GM18520 (cell line): Measurements from ENCODE around the gene DPH3.

Experiments
- ATAC-seq: cut with Tn5 transposase; IDR thresholded peaks from one replicate; pipeline ENCODE4 v1.9.1; 2021; ENCODE audit not compliant: unreplicated experiment

The DPH3 gene

DNA sequence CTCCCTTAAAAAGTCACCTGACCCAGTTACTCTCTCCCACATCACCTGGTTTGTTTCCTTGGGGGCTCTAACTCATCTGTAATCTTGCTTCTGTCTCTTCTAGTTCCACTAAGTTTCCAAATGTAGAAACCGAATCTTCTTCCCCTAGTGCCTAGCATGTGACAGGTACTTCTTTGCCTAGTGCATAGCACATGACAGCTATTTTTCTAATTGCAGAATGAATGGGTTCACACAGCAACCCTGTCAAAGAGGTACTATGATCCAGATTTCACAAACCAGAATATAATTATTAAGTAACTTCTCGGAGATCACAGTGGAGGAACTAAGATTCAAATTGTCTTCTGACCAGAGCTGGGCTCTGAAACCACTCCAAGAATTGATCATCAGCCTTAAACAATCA, 7.4 kb downstream of the DPH3 start:
- no peak for ATAC-seq

- no peak for ATAC-seq
Measured at GRCh38 chr3:16255726-16256125, 9.0 kb downstream of the DPH3 start.

DNA sequence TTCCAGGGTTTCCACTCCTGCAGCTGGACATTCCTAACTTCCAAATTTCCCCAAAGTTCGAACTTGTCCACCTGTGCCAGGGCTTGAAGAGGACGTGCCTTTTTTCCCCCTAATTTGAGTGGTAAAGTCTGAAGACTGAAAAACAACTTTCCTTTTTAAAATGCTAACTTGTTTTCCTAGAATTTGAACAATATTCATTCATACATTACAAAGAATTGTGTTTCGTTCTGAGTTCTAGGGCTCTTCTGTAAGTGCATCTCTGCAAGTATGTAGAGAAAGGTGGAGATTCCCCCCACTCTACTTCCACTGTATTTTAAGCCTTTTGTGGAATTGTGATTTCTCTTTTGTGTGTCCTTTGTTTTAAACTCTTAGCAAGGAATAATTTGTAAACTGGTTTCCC, 9.4 kb downstream of the DPH3 start:
- no peak for ATAC-seq

- ATAC-seq, result no peak
Measured at GRCh38 chr3:16254916-16255315, 9.8 kb downstream of the DPH3 start.

GRCh38 chr3:16253601-16254000, 11.1 kb downstream of the DPH3 start:
- no peak for ATAC-seq

- ATAC-seq, result no peak
Measured at GRCh38 chr3:16252988-16253387, 11.8 kb downstream of the DPH3 start.

- peak; percentile 42 for ATAC-seq
Measured at GRCh38 chr3:16252243-16252978, 12.3 kb downstream of the DPH3 start.

- no peak for ATAC-seq
Measured at GRCh38 chr3:16251316-16252085, 13.2 kb downstream of the DPH3 start.

DNA sequence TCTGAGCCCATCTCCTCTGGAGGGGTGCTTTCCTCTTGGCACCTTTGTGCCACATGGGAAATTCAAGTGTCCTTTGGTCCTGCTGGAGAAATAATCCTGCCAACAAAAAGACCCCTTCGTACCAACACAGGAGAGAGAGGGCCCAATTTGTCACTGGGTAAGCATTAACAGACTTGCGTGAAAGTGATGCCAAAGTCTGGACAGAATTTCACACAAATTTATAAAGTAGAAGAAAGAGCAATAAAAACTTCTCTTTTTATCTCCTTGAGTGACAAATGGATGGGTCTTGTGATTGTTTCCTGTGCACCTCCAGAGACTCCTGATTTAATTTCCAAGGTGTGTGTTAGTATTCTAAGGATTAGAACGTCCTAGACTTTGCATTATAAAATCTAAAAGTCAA, 14.9 kb downstream of the DPH3 start:
- no peak for ATAC-seq

GRCh38 chr3:16249336-16249735, 15.4 kb downstream of the DPH3 start:
- ATAC-seq, result no peak

- ATAC-seq, result no peak
Measured at GRCh38 chr3:16248556-16248955, 16.2 kb downstream of the DPH3 start.

- peak; percentile 41 for ATAC-seq
Measured at GRCh38 chr3:16247282-16248061, 17.3 kb downstream of the DPH3 start.

DNA sequence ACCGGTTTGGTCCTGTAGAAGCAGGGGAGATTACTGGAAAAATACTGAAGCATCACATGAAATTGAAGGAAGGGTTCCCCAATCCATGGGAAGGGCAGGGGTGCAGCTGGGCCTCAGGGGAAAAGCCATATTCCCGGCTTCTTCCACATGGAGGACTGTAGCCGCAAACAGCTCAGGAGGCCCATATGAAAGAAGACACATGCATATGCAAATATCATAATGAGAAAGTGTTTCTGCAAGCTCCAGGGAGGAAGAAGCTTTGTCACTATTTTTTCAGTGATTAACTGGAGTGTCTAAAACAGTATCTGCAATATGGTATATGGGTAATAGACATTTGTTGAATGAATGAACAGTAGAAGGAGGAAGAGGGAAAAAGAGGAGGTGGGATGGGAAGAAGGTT, 19.1 kb downstream of the DPH3 start:
- no peak for ATAC-seq

- ATAC-seq, result no peak
Measured at GRCh38 chr3:16243706-16244490, 20.8 kb downstream of the DPH3 start.

- ATAC-seq, result no peak
Measured at GRCh38 chr3:16242177-16242576, 22.6 kb downstream of the DPH3 start.

DNA sequence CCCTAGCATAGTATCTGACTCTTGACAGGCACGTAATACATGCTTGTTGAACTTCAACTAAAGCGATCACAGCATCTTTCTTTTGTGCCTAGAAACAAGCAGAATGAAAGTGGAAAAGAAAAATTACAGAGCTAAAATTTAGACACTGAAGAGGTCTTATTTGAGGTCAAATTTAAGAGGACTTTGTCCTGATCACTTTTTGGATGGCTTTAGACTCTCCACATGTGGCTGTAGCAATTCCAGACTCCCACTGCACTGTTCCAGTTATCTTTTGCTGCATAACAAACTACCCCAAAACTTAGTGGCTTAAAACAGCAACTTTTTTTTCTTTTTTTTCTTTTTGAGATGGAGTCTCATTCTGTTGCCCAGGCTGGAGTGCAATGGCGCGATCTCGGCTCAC, 23.5 kb downstream of the DPH3 start:
- ATAC-seq, result no peak

DNA sequence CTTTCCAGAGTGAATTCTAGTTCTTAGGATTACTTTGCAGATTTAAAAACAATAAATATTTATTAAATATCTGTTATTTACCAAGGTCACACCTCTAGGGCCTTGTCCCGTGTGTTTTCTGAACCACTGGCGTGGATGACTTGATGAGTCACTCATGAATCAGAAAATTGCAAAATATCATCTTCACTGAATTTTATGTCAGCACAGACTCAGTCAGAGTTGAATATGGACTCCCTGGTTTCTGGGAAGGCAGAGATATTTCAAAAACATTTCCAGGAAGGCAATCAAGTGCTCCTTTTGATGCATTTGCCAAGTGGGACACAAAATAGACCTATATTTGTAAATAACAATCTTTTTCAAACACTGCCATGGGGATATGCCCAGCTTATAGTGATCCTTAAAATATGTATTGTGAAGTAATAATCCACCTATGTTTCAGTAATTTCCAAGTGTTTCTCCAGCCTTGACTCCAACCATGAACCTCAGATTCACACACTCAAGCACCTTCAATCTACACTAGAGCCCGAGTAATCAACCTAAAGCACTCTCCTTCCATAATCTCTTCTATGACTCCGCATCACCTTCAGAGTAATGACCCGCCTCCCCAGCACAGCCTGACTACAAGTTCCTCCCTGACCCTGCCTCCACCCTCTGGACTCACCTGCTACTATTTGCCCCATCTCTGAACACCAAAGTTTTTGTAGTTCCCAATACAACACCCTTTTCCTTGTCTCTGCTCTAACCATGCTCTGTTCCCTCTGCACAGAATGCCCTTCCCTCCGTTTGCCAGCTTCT, 24.3 kb downstream of the DPH3 start:
- no peak for ATAC-seq

- no peak for ATAC-seq
Measured at GRCh38 chr3:16239780-16240179, 25.0 kb downstream of the DPH3 start.

DNA sequence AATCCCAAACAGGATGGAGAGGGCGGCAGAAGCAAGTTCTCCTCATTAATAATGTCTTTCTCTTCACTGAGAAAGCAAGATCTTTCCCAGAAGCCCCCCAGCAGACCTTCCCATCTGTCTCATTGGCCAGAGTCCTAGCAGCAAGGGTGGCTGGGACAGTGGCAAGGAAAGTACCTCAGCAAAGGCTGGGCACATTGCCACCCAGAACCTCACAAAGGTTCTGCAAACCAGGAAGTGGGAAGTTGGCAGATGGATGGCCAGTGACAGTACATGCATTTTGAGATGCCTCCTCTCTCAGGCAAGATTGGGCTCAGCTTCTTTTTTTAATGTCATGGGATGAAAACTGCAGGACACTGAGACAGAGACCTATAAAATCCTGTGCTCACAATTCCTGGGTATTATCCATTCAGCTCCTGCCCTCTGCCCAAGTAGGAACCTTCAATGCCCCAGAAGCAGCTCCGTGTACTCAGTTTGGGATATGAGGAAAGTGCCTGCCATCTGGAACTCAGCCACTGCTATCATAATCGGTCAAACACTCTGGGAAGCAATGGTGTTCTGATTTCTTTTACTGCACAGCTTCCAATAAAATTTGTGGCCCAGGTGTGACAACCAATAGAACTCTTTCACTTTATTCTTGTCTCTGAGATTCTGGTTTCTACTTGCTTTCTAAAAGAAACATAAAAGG, 25.5 kb downstream of the DPH3 start:
- ATAC-seq, result no peak
